NCI-H524 treated with DMSO at 0.1 percent for 48 hours (cell line): ENCODE results near the gene ARHGEF16.
A peak's percentile ranks its signal among the peaks of the same experiment; 100 is the strongest.

Experiments
- DNase-seq: peaks from one replicate; lab custom pipeline; 2025; lab: John Stamatoyannopoulos, UW

ARHGEF16 gene

DNA sequence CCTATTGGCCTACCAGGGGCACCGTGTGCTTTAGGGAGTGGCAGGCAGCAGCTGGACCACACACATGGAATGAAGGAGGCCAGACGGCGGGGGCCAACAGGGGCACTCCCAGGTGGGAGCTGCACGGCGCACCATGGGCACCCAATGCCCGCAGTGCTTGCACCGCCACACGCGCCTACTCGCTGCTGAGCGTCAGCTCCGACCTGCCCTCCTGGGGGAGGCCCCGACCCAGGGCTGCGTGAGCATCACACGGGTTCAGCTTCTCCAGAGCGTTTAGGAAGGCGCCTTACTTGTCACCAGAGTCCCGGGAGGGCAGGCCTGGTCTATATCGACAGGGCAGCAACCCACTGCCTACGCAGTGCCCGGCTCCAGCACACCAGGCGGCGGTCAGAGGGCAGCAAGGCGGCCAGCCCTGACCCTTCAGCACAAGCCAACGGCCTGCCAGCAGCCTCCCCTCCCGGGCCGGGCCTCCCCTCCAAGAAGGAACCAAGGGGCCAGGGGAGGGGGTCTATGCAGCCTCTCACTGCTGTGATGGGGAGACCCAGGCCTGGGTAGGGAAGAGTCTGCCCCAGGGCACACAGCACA lies 64.9 kb downstream of the ARHGEF16 start:
- DNase-seq, result no peak

DNA sequence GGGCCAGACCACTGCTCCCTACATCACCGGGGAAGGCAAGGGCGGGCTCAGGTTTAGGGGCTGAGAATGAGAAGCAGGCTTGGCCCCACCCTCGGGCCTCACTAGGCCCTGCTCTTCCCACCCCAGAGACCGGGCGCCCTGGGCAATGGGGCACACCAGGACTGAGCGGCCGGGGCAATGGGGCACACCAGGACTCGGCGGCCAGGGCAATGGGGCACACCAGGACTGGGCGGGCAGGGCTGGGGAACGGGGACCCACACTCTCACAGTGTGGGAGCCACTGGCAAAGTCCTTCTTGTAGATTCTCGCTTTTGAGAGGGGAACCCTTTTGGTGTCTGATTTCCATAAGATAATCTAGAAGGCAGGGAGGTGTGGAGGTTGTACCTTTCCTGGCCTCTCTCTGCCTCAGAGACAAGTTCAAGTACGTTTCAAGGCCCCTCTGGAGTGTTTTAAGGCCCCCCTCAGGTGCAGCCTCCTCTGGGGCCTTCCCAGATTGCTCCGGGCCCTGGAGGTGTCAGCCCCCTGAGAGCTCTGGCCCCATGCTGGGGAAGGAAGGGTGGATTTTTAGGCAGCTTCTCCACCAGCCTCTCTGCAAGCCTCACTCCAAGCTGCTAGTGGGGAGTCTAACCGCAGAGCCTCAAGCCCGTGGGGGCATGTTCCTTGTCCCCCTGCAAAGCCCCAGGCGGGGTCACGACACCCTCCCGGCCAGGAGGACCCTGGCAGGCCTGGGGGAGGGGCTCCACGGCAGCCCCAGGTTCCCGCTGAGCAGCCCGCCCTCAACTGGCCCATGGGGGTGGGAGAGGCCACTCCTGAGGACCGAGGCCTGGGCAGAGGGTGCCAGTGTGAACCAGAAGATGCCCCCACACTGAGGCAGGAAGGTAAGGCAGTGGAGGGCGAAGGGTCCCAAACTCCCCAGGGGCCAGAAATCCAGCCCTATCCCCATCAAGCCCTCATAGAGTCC lies 66.2 kb downstream of the ARHGEF16 start:
- DNase-seq, result no peak

DNA sequence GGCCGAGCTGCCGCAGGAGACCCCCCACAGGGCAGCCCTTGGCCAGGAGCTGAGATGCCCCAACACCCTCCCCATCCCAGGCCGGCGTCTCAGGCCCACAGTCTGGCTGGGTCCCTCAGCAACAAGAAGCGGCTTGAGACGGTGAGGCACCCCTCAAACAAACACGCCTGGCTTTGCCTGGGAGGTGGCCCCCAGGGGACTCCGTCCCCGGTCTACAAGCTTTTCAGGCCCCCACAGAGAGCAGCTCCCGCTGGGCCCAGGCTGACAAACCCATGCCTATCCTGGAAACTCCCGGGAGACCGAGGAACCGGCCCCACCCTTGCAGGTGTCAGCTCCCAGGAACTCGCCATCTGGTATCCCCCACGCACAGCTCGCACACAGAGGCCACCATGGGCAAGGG lies 67.0 kb downstream of the ARHGEF16 start:
- DNase-seq, result no peak

DNA sequence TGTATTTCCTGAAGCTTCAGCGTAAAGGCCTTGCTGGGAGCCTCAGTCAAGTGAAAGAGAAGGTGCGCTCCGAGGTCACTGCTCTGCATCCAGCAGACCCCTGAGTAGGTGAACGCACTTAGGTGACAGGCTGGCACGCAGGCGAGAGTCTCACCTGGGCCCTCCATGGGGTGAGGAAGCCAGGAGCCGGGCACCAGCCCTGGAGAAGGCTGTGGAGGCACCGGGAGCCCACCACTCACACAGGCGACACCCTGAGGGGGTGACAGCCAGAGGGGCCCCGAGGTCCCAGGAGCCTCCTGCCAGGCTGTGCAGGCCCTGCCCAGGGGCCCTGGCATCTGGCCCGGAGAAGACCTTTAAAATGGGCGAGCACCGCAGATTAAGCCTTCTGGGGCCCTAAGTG lies 67.6 kb downstream of the ARHGEF16 start:
- DNase-seq, result no peak

DNA sequence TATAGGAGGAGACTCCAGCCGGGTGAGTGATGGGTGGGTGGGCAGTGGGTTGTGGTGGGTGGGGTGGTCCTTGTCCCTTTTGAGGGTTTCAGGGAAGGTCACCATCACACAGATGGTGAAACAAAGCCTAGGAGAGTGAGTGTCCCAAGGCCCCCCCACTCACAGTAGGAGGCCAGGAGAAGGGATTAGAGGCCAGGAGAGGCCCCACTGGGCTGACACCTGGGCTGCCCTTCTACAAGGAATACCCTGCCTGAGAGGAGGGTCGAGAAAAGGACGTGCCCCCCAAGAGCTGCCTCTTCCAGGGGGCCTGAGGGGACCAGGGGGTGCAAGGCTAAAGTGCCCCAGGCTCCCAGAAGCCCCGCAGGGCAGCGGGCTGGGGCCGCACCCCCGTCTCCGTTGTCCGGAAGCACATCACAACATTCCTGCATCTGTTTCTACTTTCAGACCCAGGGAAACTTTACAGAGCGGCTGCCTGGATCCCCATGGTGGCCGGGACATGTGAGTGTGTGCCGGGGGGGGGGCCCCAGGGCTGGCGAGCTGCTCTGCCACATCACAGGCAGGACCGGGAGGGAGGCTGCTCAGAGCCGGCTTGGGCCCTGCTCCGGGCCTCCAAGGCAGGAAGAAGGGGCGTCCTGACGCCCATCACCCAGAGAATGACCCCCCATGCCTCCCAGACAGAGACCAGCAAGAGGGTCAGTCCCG lies 68.2 kb downstream of the ARHGEF16 start:
- no peak for DNase-seq

DNA sequence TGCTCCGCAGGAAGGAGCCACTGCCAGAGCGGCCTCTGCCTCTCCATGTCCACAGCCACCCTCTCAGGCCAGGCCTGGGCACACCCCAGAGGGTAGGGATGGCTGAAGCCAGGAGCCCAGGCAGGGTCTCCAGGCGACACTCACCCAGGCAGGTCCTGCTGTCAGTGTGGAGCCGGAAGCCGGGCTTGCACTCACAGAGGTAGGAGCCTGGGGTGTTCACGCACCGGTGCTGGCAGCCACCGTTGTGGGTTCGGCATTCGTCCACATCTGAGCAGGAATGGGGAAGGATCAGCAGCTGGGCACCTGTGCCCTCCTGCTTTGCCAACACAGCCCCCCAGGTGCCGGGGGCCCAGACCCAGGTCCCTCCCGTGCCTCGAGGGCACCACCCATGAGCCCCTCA lies 69.5 kb downstream of the ARHGEF16 start:
- no peak for DNase-seq

DNA sequence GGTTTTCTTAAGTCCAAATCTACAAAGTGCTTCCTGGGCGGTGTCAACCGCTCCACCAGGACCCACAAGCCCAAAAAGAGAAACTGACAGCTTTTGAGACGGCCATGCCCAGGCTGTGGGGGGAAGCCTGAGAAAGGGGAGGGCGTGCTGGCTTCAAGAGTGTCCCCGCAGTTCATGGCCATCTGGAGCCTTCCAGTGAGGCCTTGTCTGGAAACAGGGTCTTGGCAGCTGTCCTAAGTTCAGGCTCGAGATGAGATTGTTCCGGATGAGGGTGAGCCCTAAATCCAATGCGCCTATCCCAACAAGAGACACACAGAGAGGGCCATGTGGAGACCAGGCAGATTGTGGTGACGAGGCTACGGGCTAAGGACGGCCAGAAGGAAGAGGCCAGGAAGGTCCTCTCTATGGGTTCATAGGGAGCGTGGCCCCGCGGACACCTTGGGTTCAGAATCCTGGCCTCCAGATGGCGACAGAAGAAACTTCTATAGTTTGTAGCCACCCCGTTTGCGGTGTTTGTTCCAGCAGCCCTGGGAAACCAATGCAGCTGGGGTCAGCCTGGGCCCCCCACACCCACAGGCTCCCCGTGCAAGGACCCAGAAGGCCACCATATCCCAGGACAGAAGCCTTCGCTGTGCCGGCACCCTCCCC lies 70.2 kb downstream of the ARHGEF16 start:
- DNase-seq, result no peak

DNA sequence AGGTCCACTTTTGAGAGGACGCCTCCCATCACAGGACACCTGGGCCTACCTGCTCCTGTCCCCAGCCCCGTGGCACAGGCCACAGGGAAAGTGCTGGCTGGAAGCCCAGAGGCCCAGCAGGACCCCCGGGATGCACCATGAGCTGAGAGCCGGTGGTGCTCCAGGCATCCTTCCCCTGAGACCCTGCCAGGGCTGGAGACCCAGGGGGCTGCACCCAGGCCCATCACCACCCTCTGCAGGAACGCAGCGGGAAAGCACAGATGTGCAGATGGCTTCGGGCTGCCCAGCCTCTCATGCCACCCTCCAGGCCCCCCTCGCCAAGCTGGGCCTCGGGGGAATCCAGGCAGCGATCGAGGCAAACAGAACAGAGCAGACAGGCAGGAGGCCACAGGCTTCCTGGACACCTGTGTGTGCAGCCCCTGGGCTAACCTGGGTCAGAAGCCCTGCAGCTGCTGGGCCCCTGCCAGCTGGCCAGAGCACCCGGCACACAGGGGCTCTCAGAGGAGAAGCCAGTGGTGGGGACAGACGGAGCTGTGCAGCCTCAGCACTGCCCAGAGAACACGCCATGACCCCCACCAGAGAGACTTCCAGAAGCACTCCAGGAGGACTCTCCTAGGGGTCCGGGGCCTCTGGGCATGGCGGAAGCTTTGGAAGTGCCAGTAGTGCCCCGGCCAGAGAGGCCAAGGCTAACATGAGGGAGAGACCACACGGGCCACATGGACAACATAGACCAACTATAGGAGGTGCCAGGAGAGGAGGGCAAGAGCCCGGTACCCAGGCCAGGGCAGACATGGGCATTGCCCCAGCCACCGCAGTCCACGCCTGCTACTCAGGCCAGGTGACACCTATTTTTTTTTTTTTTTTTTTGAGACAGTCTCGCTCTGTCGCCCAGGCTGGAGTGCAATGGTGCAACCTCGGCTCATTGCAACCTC lies 71.4 kb downstream of the ARHGEF16 start:
- DNase-seq, result no peak

DNA sequence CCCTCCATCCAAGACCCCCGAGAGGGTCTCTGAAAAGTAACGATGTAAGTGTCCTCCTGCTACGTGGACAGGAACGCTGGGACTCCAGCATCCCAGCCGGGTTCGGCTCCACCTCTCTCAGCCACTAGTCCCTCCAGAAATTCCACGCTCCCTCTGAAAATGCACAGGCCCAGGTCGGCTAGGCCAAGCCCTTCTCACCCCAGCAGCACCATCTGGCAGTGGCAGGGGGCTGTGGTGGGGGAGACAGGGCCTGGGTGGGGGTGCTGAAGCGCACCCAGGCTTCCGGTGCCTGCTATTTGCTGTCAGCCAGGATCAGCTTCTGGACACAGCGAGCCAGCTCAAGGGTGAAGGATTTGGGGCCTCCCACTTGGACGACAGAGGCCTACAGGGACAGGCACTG lies 73.3 kb downstream of the ARHGEF16 start:
- no peak for DNase-seq

DNA sequence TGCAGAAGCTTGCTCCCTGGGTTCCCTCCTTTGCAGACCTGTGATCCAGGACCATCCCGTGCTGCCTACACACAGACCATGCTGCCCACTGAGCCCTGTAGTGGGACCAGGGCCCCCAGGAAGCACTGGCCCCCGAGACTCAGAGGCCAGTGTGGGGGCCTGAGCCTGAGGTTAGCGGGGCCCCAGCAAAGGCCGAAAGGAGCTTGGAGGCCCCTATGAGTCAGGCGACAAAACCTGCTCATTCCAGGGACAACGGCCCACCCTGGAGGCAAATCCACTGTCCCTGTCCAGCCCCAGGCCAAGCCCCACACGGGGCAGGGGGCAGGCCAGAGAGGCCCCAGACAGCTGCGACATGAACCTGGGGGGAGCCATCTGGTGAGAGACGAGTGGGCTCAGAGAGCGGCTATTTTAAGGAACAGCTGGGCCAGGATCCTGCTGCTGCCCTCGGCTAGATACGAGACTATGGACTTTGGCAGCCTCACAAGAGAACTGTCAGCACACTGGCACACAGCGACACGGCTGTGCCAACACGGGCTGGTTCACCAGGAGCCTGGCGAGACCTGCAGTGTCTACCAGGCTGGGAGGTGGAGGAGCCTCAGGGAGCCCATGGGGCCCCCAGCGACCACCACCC lies 74.7 kb downstream of the ARHGEF16 start:
- peak; percentile 55 for DNase-seq

DNA sequence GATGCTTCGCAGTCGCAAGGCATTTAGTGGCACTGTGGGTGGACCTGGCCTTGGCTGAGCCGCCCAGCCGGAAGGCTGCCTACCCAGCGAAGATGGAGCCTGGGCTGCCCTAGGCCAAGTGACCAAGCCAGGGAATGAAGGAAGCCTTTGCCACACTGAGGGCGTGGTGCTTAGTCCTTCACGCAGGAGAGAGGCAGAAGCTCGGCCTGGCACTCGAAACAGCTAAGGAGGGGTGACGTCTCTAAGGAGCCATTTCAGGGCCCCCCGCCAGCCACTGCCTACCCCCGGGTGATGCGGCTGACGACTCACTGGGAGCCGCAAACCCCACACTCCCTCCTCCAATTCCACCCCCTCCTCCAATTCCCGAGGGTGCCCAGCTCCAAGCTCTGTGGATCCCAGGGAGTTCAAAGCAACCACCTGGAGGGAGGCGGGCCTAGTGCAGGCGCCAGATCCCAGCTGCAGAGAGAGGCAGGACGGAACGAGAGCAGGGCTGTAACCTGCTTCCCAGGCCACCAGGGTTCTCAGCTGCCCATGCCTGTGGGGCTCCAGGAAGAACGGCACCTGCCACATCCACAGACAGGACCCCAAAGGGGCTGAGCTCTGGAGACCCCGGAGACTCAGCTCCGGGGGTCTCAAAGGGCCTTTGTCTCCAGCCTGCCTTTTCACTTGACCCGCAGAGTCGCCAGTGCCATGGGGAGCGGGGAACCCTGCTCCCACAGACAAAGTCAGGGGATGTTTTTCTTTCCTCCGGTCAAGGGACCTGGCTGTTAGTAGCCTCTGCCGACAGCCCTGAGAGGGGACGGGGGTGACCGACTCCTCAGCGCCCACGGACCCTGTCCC lies 75.8 kb downstream of the ARHGEF16 start:
- no peak for DNase-seq
